Endothelial cell of umbilical vein (primary cell): ENCODE results near the gene DRC1. TPM values are rescaled to one million over a fixed set of nuclear protein-coding genes. Genes with fewer than 3 reads are reported as not detected.

Experiments used
- BruUV-seq: library from RNA; stranded (reverse); fragments of 400-500 nt; replicated peaks from 2 replicates; lab custom pipeline; 2021; lab: Mats Ljungman, UMichigan
- CTCF ChIA-PET: fragments of 300-600, 350-600 bp; sonication (Branson Sonifier 250); formaldehyde crosslinking; loops from one replicate; lab custom pipeline; 2021; ENCODE audit warnings: antibody characterized with exemption, inconsistent platforms; lab: Charles Lee
- POLR2A ChIA-PET: fragments of 300-600, 350-600 bp; sonication (Branson Sonifier 250); formaldehyde crosslinking; loops from one replicate; lab custom pipeline; 2021; ENCODE audit warnings: antibody characterized with exemption, inconsistent platforms; lab: Charles Lee
- DNase-seq: peaks from one replicate; pipeline ENCODE4 v3.0.0-alpha.2; 2011; ENCODE audit warnings: low read depth, low spot score
- FAIRE-seq: peaks from 2 replicates; lab custom pipeline; 2011; peaks lifted over from hg19 to GRCh38; lab: Jason Lieb, UNC
- H2AFZ ChIP-seq: 2 replicates; pipeline ENCODE4 v1.6.0; 2012; ENCODE audit warnings: low read depth, low read length, control low read depth, inconsistent platforms
- H3K27ac ChIP-seq: 2 replicates; pipeline ENCODE4 v1.5.1; 2011; ENCODE audit warnings: low read depth, mild to moderate bottlenecking, control low read depth, low read length, moderate library complexity; ENCODE audit not compliant: insufficient read depth
- H3K27me3 ChIP-seq, 2 experiments: 2 replicates each; pipeline versions ENCODE4 v1.6.0 to v1.6.1; 2011; ENCODE audit warnings: low read length in 2 of 2, mixed read lengths in 1 of 2; ENCODE audit not compliant: control insufficient read depth in 2 of 2, insufficient read depth in 2 of 2
- H3K36me3 ChIP-seq, 2 experiments: 2 replicates in 1 of 2; 3 replicates in 1 of 2; pipeline ENCODE4 v1.5.1; 2011; ENCODE audit warnings: low read length in 2 of 2, mild to moderate bottlenecking in 1 of 2, moderate library complexity in 1 of 2; ENCODE audit not compliant: control insufficient read depth in 2 of 2, insufficient read depth in 2 of 2; ENCODE audit errors: extremely low read depth in 1 of 2
- H3K4me1 ChIP-seq: 3 replicates; pipeline ENCODE4 v1.5.1; 2011; ENCODE audit warnings: mild to moderate bottlenecking, low read length; ENCODE audit not compliant: control insufficient read depth, insufficient read depth; ENCODE audit errors: extremely low read depth
- H3K4me2 ChIP-seq: 2 replicates; pipeline ENCODE4 v1.6.1; 2011; ENCODE audit warnings: low read length, control low read depth, mixed read lengths; ENCODE audit not compliant: insufficient read depth
- H3K4me3 ChIP-seq, 3 experiments: fragments of 200-600 bp in 1 of 3; sonication (generic), shearing (Covaris generic) in 1 of 3; replicated peaks in 1 of 3; 2 replicates each; pipeline ENCODE4 v1.5.1; 2011 to 2016; ENCODE audit warnings: control low read depth in 3 of 3, low read length in 3 of 3, mild to moderate bottlenecking in 2 of 3, inconsistent platforms in 1 of 3, low read depth in 1 of 3, moderate library complexity in 1 of 3; ENCODE audit not compliant: insufficient read depth in 1 of 3
- H3K79me2 ChIP-seq: 2 replicates; pipeline ENCODE4 v1.6.0; 2012; ENCODE audit warnings: low read length, inconsistent platforms; ENCODE audit not compliant: control insufficient read depth, insufficient read depth
- H3K9ac ChIP-seq: replicated peaks from 2 replicates; pipeline ENCODE3; 2011; ENCODE audit warnings: low read length, control low read depth; ENCODE audit not compliant: insufficient read depth; ENCODE audit errors: extremely low read depth
- H3K9me1 ChIP-seq: replicated peaks from 3 replicates; pipeline ENCODE4 v1.6.0; 2011; ENCODE audit warnings: mild to moderate bottlenecking, low read length; ENCODE audit not compliant: control insufficient read depth, insufficient read depth; ENCODE audit errors: extremely low read depth
- H3K9me3 ChIP-seq: replicated peaks from 2 replicates; pipeline ENCODE4 v1.5.1; 2012; ENCODE audit warnings: low read length, inconsistent platforms; ENCODE audit not compliant: control insufficient read depth, insufficient read depth
- H4K20me1 ChIP-seq: replicated peaks from 2 replicates; pipeline ENCODE3; 2011; ENCODE audit warnings: mild to moderate bottlenecking, low read length; ENCODE audit not compliant: control insufficient read depth, insufficient read depth; ENCODE audit errors: extremely low read depth
- EZH2 ChIP-seq: IDR thresholded peaks from 2 replicates; pipeline ENCODE4 v1.6.1; 2012; ENCODE audit warnings: borderline replicate concordance, low read depth, mild to moderate bottlenecking, moderate library complexity, low read length, inconsistent platforms; ENCODE audit not compliant: severe bottlenecking
- FOS ChIP-seq: IDR thresholded peaks from 2 replicates; pipeline ENCODE4 v1.6.1; 2011; ENCODE audit warnings: mild to moderate bottlenecking, low read length, moderate library complexity, borderline replicate concordance; ENCODE audit not compliant: insufficient read depth
- GATA2 ChIP-seq: IDR thresholded peaks from 2 replicates; pipeline ENCODE4 v1.7.0; 2011; ENCODE audit warnings: low read depth, mild to moderate bottlenecking, moderate library complexity, mixed read lengths, low read length; ENCODE audit not compliant: insufficient read length, insufficient read depth
- JUN ChIP-seq: IDR thresholded peaks from 2 replicates; pipeline ENCODE4 v1.6.1; 2011; ENCODE audit warnings: borderline replicate concordance, low read depth; ENCODE audit not compliant: insufficient read length, insufficient read depth
- MYC ChIP-seq: IDR thresholded peaks from one replicate; pipeline ENCODE4 v1.6.1; 2011; ENCODE audit warnings: mild to moderate bottlenecking, low read depth, low read length
- dilution Hi-C: fragments of 300-500 bp; cut with MboI; formaldehyde crosslinking; loops from one replicate; pipeline ENCODE4 v1.15.0; 2019; ENCODE audit warnings: low sequenced_read_pairs; ENCODE audit not compliant: extremely low pct_ligation_motif_present
- intact Hi-C: fragments of 100-400 bp; cut with micrococcal nuclease; formaldehyde crosslinking; loops from one replicate; pipeline ENCODE4 v1.10.0; 2022
- polyA plus RNA-seq, 4 experiments: library from polyadenylated mRNA; depleted of rRNA in 3 of 4; stranded (reverse) in 3 of 4; unstranded in 1 of 4; fragments of >200 nt; gene quantifications; 2 replicates each; pipeline versions ENCODE4 v1.2.1 to v1.2.3, GENCODE V29; 2011 to 2012; ENCODE audit warnings: missing spikeins in 1 of 4
- total RNA-seq: library from RNA; stranded (reverse); gene quantifications from 2 replicates; pipeline ENCODE4 v1.2.3, GENCODE V29; 2021
- TF ChIP-seq, protein P1 (sequence below), 2 donors: IDR thresholded peaks; 1 replicate in 1 of 2; 2 replicates in 1 of 2; pipeline ENCODE4 v1.5.1; 2011; ENCODE audit warnings: low read length in 2 of 2, mild to moderate bottlenecking in 2 of 2, moderate library complexity in 2 of 2, control low read depth in 1 of 2, inconsistent platforms in 1 of 2, low read depth in 1 of 2; ENCODE audit not compliant: insufficient read depth in 1 of 2; ENCODE audit errors: extremely low read depth in 1 of 2

Gene DRC1
- total and polyA plus RNA-seq, 2 donors (not counting 3 experiments of a cell fraction or from before 2014, with no cell fraction given): 0.44 TPM; not detected in 1

GRCh38 chr2:26363958-26364357 lies 37.8 kb upstream of the DRC1 start:
- H3K79me2 ChIP-seq: peaks cover 42% of the 10 kb centered on the region
- H3K27ac ChIP-seq: no peak overlapping the region
- CTCF ChIA-PET: interaction anchor here (1.1 kb wide), 1 partner anchor 10 kb away, joined by 5 read pairs; no protein-coding TSS in a partner anchor
- no TSS peak for BruUV-seq
- H4K20me1 ChIP-seq: no peaks in the 10 kb centered on the region
- H3K4me3 ChIP-seq: no peak overlapping the region
- no peak overlapping the region for H3K4me2 ChIP-seq
- H3K9me1 ChIP-seq: no peaks in the 10 kb centered on the region
- H2AFZ ChIP-seq: no peak overlapping the region
- H3K4me1 ChIP-seq: no peaks in the 10 kb centered on the region
- POLR2A ChIA-PET: no interaction called here
- peaks cover 0 to 2% of the 10 kb centered on the region in 2 experiments for H3K36me3 ChIP-seq
- TF ChIP-seq MYC (no peak), GATA2 (no peak), EZH2 (no peak), FOS (no peak), JUN (no peak)
- TF ChIP-seq, protein P1, sequence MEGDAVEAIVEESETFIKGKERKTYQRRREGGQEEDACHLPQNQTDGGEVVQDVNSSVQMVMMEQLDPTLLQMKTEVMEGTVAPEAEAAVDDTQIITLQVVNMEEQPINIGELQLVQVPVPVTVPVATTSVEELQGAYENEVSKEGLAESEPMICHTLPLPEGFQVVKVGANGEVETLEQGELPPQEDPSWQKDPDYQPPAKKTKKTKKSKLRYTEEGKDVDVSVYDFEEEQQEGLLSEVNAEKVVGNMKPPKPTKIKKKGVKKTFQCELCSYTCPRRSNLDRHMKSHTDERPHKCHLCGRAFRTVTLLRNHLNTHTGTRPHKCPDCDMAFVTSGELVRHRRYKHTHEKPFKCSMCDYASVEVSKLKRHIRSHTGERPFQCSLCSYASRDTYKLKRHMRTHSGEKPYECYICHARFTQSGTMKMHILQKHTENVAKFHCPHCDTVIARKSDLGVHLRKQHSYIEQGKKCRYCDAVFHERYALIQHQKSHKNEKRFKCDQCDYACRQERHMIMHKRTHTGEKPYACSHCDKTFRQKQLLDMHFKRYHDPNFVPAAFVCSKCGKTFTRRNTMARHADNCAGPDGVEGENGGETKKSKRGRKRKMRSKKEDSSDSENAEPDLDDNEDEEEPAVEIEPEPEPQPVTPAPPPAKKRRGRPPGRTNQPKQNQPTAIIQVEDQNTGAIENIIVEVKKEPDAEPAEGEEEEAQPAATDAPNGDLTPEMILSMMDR (IDR thresholded peaks at IDR 0.05; ENCODE audit: extremely low read depth in 1 of 2, insufficient read depth in 1 of 2, low read depth in 1 of 2, low read length in 2 of 2): no peak
- no peak overlapping the region for H3K9ac ChIP-seq
- DNase-seq (no peak), FAIRE-seq (peak; percentile 55)
- H3K9me3 ChIP-seq: no peaks in the 10 kb centered on the region
- no peaks in the 10 kb centered on the region for H3K27me3 ChIP-seq
- intact Hi-C loops: no loop called here
- dilution Hi-C loops: no loop called here
